ENCODE data around the gene PRAC2.
A peak's percentile ranks its signal among the peaks of the same experiment; 100 is the strongest.

PRAC2 gene

DNA sequence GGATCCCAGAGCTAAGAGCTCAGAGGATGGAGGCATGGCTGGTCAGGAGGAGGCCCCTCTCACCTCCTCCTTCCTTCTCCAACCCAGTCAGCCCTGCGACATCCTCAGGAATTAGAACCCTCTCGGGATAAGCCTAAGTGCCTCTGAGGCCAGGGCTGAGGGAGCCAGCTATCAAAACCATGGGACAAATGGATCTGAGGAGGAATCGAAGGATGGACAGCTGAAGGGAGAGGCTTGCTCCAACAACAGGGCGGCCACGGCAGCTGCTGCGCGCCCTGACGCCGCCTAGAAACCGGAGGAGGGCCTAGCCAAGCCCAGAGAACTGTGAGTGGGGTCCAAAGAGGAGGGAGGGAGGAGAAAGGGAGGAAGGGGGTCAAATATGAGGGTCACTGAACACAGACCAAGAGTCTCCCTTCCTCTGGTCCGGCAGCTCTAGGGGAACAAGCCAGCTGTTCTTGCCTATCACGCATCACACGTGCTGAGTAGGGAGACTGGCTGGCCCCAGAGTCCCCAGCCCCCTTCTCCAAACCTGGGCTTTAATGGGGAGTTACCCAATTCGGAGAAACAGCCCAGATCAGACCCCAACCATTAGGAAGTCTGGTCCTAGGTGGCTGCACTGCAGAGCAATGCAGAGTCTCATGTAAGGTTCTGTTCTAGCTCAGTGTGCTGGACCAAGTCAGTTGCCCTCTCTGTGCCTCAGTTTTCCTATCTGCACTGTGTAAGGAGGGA, 11.5 kb downstream of the PRAC2 start:
- DNase-seq = no peak

- no peak for DNase-seq
Measured at GRCh38 chr17:48735062-48735351, 12.0 kb downstream of the PRAC2 start.

- DNase-seq = no peak
Measured at GRCh38 chr17:48737330-48738043, 14.5 kb downstream of the PRAC2 start.

- DNase-seq = no peak
Measured at GRCh38 chr17:48738424-48738802, 15.4 kb downstream of the PRAC2 start.

DNA sequence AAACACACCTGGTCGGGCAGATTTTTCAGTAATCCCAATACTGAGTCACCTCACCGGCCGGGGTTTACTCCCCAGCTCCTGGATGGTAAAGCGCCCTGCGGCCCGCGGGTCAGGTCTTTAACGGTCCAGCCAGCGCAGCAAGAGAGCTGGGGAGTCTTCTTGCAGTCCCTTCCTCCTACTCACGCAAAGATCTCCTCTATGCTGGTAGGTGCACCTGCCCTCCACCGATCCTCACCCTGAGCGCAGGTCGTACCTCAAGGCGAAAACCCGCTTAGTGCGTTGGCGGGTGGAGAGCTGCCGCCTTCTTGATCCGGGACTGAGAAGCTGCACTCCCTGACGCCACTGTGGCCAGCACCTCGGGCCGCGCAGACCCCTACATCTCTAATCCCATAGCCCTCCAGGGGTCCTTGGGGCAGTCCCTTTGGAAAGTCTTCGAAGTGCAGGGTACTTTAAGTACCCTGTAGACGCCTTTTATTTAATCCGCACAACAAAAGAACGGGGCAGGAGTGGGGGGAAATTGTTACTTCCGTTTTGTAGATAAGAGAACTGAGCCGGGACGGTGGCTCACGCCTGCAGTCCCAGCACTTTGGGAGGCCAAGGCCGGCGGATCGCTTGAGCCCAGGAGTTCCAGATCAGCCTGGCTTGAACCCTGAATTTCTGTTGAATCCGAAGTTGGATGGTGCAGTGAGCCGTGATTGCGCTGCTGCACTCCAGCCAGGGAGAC, 16.0 kb downstream of the PRAC2 start:
- no peak for DNase-seq

DNA sequence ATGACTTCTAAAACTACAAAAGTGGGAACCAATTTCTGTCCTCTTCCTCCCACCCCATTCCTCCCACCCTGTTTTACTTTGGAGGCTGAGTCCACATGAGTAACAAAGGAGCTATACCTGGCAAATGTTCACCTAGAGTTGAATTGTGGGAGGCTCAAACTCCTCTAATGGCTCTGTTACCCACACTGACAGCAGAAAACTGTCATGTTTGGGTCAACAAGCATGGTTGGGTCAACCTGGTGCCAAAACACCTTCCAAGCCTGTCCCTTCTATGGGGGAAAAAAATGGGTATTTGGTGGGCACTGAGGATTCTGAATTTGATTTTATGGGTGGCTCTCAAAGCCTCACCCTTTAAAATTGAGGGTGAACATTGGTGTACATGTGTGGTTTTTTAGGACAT, 17.6 kb downstream of the PRAC2 start:
- DNase-seq = no peak

DNA sequence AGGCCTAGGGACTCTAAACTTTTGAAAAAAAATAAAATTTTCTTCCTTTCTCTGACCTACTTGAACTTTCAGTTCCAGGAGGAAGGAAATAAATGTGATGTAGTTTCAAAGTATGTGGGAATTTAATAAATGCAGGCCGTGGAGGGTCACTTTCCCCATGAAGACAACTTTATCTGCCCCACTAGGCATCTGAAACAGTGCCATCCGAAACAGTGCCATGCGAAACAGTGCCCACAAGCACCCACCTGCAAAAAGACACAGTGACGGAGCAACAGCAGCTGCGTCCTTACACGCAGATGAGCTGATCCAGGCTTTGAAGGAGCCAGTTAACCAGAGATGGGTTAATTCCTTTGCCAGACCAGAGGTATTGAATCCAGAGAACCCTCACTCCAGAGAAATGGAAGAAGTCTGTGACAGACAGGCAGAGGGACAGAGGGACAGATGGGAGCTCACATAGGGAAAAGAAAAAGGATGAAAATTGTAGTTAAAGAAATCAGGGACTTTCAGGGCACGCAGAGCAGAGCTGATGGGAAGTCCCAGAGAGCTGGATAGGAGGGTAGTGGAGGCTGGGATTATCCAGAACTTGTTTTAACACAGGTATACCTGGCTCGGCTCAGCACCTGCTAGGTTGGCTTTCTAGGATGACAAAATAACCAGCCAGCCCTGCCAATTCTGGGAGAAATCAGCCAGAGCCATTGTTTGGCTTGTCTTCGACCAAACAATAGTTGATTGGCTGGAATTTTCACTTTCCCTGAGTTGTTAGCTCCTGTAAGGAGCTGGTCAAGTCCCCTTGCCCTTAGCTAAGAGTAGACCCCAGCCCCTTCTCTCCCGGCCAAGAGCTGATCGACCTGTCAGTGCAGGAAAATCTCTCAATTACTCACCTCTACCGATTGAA, 22.6 kb downstream of the PRAC2 start:
- DNase-seq = no peak

DNA sequence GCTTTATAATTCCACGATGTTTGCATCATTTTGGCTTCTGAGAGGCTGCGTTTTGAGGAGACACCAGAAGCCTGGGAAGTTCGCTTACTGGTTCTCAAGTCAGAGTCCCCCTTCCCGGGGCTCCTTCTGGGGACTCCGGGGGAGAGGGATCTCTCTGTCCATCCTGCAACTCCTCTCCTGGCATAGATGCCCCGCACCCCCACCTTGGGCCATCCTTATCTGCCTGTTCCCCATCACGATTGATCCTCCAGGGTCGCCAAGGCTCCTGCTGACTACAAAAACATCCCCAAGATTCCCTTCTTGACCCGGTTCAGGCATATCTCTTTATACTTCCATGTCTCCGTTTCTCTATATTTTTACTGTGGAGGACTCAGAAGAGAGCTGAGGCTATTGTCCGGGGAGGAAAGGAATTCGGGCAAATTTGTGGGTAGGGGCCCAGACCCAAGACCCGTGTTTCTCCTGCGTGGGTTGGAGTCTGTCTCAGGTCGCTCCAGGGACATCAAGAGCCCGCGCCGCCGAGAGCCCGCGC, 24.0 kb downstream of the PRAC2 start:
- DNase-seq = no peak

GRCh38 chr17:48747445-48748363, 24.7 kb downstream of the PRAC2 start:
- DNase-seq = no peak

GRCh38 chr17:48748718-48749566, 26.0 kb downstream of the PRAC2 start:
- DNase-seq = no peak

DNA sequence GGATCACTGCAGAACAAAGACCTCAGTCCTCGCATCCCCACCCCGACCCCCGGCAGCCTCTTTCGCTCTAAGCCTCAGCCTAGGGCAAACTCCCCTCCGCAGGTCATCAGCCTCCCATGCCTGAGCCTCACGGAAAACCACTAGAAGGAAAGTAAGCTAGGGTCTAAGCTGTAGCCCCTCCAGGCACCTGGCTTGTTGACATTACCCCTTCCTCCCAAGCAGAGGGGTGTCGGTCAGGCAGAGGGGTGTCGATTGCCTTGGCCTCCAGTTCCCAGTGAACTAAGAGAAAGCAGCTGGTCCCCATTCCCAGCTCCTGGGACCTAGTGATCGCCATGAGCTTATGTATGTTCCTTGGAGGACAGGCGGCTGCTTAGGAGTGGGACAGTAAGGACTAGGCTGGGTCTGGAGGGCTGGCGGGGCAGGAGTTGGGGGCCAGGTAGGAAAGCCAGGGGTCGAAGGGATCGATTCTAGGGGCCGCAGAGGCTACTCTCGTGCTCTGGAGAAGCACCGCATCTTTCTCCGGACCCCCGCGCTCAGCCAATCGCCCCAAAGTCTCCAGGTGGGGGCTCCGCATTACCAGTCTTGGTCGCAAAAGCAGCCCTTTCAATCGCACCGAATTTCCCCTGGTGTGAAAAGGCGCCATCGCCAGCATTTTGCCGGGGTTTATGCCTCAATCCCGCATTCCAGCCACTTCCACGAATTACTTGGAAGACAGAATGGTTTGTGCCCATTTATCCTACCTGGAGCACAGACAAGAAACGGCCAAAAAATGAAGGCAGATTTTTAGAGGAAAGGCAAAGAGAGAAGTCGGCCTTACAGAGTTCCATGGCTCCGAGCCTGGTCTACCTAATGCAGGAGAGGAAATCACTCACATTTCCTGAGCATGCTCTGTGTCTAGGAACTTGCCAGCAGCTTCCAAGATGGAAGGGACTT, 26.9 kb downstream of the PRAC2 start:
- no peak for DNase-seq

DNA sequence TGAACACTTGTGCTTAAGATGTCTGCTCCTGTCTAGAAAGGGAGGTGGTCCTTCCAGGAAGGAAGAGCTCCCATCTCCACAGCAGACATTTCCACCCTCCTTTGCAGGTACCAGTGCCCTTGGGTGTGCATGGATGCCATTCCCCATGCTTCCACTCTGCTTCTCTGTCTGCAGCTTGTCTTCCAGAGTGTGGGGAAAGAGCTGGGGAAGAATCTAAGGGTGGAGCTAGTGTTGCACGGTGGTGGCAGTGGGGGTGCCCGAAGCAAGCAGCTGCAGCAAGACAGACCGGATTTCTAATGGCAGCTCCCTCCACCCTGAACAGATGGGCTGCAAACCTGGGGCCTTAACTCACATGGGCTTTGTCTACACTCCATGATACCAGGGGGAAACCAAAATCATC, 28.2 kb downstream of the PRAC2 start:
- no peak for DNase-seq

GRCh38 chr17:48751733-48752398, 28.9 kb downstream of the PRAC2 start:
- DNase-seq = no peak

DNA sequence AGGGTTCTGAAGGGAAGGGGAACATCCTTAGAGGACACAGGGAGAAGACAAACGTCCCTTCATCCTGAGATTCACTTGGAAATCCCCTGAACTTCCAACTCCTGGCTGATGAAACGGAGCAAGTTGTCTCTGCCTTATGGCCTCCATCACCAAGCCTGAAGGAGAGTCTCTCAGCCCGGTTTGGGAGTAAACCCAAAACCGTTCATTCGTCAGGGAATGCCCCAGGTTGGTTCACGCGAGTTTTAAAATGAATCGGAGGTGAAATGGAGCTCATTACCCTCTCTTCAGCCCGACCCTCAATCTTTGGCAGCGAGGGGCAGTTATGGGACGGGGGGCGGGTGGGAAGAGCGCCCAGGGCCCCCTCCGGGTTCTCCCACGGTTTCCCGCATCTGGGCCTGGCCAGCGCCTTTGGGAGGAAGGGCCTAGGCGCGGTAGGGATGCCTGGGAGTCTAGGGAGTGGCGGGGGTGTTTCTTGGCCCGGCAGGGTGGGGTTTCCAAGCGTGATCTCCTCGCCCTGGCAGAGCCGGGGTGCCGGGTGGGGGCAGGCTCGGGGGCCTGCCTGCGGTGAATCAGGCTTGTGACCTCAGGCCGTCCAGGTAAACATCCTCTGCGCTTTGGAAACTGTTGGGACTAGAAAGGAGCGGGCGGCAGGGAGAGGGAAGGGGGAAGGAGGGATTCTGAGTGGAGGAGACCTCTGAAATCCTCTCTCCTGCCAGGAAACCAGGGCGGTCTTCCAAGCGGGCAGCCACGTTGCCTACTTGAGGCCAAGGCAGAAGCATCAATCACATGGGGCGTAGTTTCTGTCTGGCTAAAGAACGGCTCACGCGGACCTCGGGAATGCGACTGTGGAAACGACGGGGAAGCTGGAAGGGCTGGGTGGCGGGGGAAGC, 29.7 kb downstream of the PRAC2 start:
- no peak for DNase-seq

DNA sequence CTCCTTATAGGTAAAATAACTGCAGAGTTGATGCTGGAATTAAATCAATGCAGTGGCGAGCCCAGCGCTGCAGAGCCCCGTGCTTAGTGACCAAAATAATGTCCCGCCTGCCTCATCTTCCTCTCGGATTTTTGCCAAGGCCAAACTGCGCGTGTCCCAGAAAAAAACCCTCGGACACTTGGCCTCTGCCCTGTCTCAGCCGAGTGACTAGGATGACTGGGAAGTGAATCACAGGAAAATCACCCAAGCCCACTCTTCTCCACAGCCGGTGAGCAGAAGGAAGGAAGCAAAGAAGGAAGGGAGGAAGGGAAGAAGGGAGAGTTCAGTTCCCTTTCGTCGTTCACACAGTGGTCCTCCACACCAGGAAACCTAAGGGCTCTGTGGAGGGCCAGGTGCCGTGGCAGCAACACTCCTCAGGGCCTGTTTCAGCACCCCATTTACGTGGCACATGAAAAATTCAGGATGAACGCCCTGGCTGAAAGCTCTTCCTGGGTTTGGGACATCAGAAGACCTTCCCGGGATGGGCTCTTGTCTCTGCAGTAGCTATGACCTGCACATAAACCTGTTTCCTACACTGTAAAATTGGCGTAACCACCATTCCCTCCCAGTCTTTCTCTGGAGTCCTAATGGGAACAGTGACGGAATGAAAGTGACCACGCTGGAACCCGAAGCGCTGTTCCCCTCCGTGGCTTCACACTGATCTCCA, 31.0 kb downstream of the PRAC2 start:
- peak; percentile 59 for DNase-seq

DNA sequence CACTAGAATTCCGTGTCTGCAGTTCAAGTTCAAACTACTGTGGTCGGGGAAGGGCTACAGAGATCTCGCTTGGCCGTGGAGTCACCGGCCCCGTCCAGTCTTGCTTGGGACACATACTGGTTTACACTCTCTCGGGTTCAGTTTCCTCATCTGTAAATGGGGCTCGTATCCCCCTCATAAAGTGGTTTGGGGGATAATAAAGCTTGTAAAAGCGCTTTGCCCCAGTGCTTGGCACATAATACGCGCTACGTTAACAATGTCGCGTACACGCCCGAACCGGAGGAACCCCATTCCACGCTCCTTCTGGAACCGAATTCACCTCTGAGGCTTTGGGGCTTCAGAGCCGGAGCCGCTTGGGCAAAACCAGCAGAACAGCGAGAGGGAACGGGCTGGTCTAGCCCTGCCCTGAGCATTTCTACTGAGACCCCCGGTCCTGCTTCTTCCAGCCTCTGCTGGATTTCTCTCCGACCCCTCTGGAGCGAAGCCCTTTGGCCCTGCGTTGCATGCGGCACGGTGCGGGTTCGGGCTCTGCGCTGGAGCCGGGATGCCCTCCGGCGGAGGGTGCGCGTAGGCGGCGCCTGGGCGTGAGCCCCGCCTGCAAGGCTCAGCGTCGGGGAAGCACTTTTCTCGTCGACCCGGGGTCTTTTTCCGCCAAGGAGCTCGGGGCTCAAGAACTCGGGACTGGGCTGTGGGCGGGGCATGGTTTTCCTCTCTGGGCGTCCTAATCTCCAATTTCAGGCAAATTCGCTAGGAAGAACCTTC, 31.7 kb downstream of the PRAC2 start:
- no peak for DNase-seq

DNA sequence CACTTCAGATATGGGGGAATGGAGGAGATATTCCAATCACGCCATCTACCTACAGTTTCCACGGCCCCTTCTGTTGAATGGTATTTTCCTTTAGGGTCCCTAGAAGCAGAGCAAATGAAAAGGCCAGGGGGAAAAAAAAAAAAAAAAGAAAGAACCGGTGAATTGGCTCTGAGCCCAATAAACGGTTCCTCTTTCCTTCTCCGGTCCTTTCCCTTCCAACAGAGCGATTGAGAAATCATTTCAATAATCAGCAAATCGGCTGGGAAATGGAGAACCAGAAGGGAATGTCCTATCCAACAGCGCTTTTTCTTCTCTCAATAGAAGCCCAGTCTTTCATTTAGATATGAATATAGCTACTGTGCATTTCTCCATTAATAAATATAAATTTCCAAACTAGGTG, 32.4 kb downstream of the PRAC2 start:
- no peak for DNase-seq

Data from 8988T (cell line).